ENCODE measurements around the gene DLG4.

The DLG4 gene

DNA sequence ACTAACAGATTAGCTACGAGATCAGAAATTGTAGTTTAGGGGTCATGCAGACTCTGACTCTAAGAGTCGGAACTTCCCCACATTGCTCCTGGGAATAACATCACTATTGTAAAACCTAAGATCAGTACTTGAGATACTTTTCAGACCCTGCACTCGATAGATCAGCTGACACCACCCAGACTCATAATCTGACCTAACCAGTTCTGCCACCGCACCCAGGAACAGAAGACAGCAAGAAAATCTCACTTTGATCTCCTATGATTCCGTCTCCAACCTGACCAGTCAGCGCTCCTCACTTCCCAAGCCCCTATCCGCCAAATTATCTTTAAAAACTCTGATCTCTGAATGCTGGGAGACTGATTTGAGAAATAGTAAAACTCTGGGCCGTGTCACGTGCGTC is 77.8 kb downstream of the DLG4 start:
- DNase-seq = no peak

DNA sequence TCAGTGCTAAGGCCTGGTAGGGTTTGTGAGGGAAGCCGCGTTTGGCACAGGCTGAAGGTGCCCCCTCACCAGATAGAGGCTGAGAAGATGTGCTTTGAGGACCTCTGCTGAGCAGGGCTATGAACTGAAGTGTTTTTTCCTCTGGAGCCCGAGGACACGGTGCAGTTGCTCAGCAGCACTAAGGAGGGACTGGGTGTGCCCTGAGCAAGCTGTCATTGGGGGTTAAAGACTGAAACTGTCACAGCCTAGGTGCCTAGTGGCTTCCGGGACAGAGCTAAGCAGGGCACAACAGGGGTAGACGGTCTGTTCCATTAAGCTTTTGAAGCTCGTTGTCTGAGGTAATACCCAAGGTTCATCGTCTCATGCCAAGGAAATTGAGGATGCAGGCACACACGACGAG is 80.2 kb downstream of the DLG4 start:
- DNase-seq = no peak

DNA sequence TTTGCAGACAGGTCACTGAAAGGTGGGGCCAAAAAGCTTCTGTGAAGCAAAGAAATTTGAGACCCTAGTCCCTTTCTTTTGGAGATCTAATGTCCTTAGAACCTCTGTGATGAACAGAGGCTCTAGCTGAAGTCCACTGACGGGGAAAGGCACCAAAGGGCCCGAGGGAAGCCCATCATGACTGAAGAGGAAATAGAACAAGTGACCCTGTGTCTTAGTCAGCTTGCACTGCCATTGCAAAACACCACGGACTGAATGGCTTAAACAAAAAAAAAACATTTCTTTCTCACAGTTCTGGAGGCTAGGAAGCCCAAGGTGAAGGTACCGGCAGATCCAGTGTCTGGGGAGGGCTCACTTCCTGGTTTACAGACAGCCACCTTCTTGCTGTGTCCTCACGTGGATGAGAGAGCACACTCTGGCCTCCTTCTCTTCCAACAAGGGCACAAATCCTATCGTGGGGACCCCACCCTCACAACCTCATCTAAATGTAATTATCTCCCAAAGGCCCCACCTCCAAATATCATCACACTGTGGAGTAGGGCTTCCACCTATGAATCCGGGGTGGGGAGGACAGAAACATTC is 80.7 kb downstream of the DLG4 start:
- no peak for DNase-seq

DNA sequence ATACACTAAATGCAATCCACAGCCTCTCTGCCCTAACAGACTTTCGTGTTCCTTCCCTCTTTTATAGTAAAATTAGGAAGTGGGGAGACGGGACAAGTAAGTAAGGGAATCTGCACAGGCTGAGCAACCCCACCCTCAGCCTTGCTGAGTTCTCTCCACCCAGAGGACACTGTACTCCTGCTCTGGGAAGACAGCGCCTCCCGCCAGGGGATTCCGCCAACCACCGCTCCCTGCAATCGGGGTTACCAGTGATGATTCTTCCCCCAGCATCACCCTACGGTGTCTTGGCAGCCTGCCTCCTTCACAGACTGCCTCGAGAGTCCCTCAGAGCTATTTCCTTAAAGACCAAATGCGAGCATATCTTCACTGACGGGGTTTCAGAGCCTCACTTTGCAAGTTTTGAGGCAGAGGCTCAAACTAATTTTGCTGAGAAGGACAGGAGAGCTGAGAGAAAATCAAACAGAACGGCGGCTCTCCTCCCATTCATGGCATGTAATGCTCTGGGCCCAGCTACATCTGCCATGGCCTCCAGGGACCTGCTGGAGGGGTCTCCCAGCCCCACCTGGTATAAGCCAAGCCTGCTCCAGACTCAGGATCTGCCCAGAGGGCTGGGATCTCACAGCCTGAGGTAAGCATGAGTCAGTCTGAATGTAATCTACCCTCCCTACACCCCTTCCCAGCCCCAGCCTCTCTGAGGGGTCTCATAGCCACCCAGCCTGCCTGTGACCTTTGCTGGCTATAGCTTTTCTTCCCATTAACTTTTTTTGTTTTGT is 82.3 kb downstream of the DLG4 start:
- no peak for DNase-seq

All from stimulated activated CD4-positive, alpha-beta T cell treated with anti-CD3 and anti-CD28 coated beads, Interleukin-15, amount 100 ng/mL, for 24 hours (primary cell).